ENCODE measurements around the gene GPR108. TPM values are rescaled to one million over a fixed set of nuclear protein-coding genes. Genes with fewer than 3 reads are reported as not detected.
"Not testable (repeated sequence)": the region's sequence is repeated elsewhere in the genome, so short reads cannot be mapped to it uniquely, and the experiment has no call there.

The GPR108 gene
- polyA plus RNA-seq, 6 donors from 2014 or later = 55.2 to 122 (median 79.5) TPM

GRCh38 chr19:6711078-6711361 lies 26.4 kb downstream of the GPR108 start:
- DNase-seq = no peak
- peak overlapping the region in 1 of 8 donors; percentile 39 for H3K4me3 Mint-ChIP-seq
- ATAC-seq (ENCODE audit: low read depth in 2 of 2) = no peak

GRCh38 chr19:6710273-6711077 lies 26.9 kb downstream of the GPR108 start:
- peaks cover 0 to 18% of the 10 kb centered on the region in 2 donors for H3K36me3 Mint-ChIP-seq
- peaks cover 11 to 52% (median 43%) of the 10 kb centered on the region in 3 donors for H3K27me3 Mint-ChIP-seq
- ATAC-seq (ENCODE audit: low read depth in 2 of 2) = no peak
- peaks cover 13 to 17% (median 14%) of the 10 kb centered on the region in 3 donors for H3K4me1 Mint-ChIP-seq
- H3K9me3 Mint-ChIP-seq = no peaks in the 10 kb centered on the region
- peak overlapping the region in 2 of 6 donors; percentile 15 to 77 for H3K27ac Mint-ChIP-seq
- no peak for DNase-seq
- peak overlapping the region in 3 of 8 donors; percentile 14 to 78 (median 39) for H3K4me3 Mint-ChIP-seq

More at GRCh38 chr19:6711078-6711361, 26.4 kb downstream of the GPR108 start:
- Mint-ChIP-seq H3K9me3 (no peaks in the 10 kb centered on the region), H3K27me3 (peaks cover 11 to 52% (median 43%) of the 10 kb centered on the region in 3 donors), H3K36me3 (peaks cover 0 to 18% of the 10 kb centered on the region in 2 donors), H3K4me1 (peaks cover 13 to 17% (median 14%) of the 10 kb centered on the region in 3 donors), H3K27ac (peak overlapping the region in 1 of 6 donors; percentile 47)

- Mint-ChIP-seq H3K9me3 (no peaks in the 10 kb centered on the region), H3K4me3 (no peak overlapping the region)
These were observed 27.8 kb downstream of the GPR108 start for GRCh38 chr19:6709549-6709948.

GRCh38 chr19:6708913-6709312 lies 28.5 kb downstream of the GPR108 start:
- H3K36me3 Mint-ChIP-seq = peaks cover 0 to 18% of the 10 kb centered on the region in 2 donors
- not testable (repeated sequence) for H3K27ac Mint-ChIP-seq; H3K4me3 Mint-ChIP-seq; ATAC-seq (ENCODE audit: low read depth in 2 of 2); DNase-seq; H3K9me3 Mint-ChIP-seq
- peaks cover 11 to 52% (median 43%) of the 10 kb centered on the region in 3 donors for H3K27me3 Mint-ChIP-seq
- H3K4me1 Mint-ChIP-seq = peaks cover 13 to 17% (median 14%) of the 10 kb centered on the region in 3 donors

More at GRCh38 chr19:6709549-6709948, 27.8 kb downstream of the GPR108 start:
- Mint-ChIP-seq H3K27ac (no peak overlapping the region), H3K27me3 (peaks cover 11 to 52% (median 43%) of the 10 kb centered on the region in 3 donors), H3K4me1 (peaks cover 13 to 17% (median 14%) of the 10 kb centered on the region in 3 donors), H3K36me3 (peaks cover 0 to 18% of the 10 kb centered on the region in 2 donors)
- DNase-seq (no peak), ATAC-seq (ENCODE audit: low read depth in 2 of 2) (no peak)

GRCh38 chr19:6708346-6708745 lies 29.0 kb downstream of the GPR108 start:
- peaks cover 13 to 17% (median 14%) of the 10 kb centered on the region in 3 donors for H3K4me1 Mint-ChIP-seq
- H3K9me3 Mint-ChIP-seq = no peaks in the 10 kb centered on the region
- DNase-seq = no peak
- peaks cover 11 to 52% (median 43%) of the 10 kb centered on the region in 3 donors for H3K27me3 Mint-ChIP-seq
- H3K4me3 Mint-ChIP-seq = no peak overlapping the region
- ATAC-seq (ENCODE audit: low read depth in 2 of 2) = no peak
- peak overlapping the region in 2 of 6 donors; percentile 20 to 81 for H3K27ac Mint-ChIP-seq
- H3K36me3 Mint-ChIP-seq = peaks cover 0 to 18% of the 10 kb centered on the region in 2 donors

GRCh38 chr19:6707658-6708018 lies 29.7 kb downstream of the GPR108 start:
- no peak overlapping the region for H3K27ac Mint-ChIP-seq
- H3K4me3 Mint-ChIP-seq = no peak overlapping the region
- H3K4me1 Mint-ChIP-seq = peaks cover 13 to 17% (median 14%) of the 10 kb centered on the region in 3 donors
- DNase-seq (no peak), ATAC-seq (ENCODE audit: low read depth in 2 of 2) (no peak)
- no peaks in the 10 kb centered on the region for H3K9me3 Mint-ChIP-seq
- peaks cover 11 to 48% (median 43%) of the 10 kb centered on the region in 3 donors for H3K27me3 Mint-ChIP-seq
- H3K36me3 Mint-ChIP-seq = peaks cover 0 to 18% of the 10 kb centered on the region in 2 donors

- peaks cover 11 to 46% (median 43%) of the 10 kb centered on the region in 3 donors for H3K27me3 Mint-ChIP-seq
- DNase-seq (no peak), ATAC-seq (ENCODE audit: low read depth in 2 of 2) (no peak)
- no peak overlapping the region for H3K4me3 Mint-ChIP-seq
- H3K9me3 Mint-ChIP-seq = no peaks in the 10 kb centered on the region
- H3K36me3 Mint-ChIP-seq = peaks cover 0 to 18% of the 10 kb centered on the region in 2 donors
- H3K27ac Mint-ChIP-seq = no peak overlapping the region
- H3K4me1 Mint-ChIP-seq = peaks cover 13 to 17% (median 14%) of the 10 kb centered on the region in 3 donors
These were observed 30.2 kb downstream of the GPR108 start for GRCh38 chr19:6707011-6707657.

GRCh38 chr19:6706633-6706958 lies 30.8 kb downstream of the GPR108 start:
- ATAC-seq (ENCODE audit: low read depth in 2 of 2) (no peak), DNase-seq (no peak)
- H3K36me3 Mint-ChIP-seq = peaks cover 0 to 18% of the 10 kb centered on the region in 2 donors
- H3K27ac Mint-ChIP-seq = peak overlapping the region in 2 of 6 donors; percentile 37 to 85
- peaks cover 13 to 17% (median 14%) of the 10 kb centered on the region in 3 donors for H3K4me1 Mint-ChIP-seq
- H3K4me3 Mint-ChIP-seq = no peak overlapping the region
- H3K27me3 Mint-ChIP-seq = peaks cover 11 to 50% (median 42%) of the 10 kb centered on the region in 3 donors
- no peaks in the 10 kb centered on the region for H3K9me3 Mint-ChIP-seq

- no peak for ATAC-seq (ENCODE audit: low read depth in 2 of 2)
- Mint-ChIP-seq H3K9me3 (no peaks in the 10 kb centered on the region), H3K4me1 (peaks cover 13 to 17% (median 13%) of the 10 kb centered on the region in 3 donors), H3K27ac (peak overlapping the region in 2 of 6 donors; percentile 37 to 85), H3K4me3 (no peak overlapping the region), H3K36me3 (peaks cover 0 to 18% of the 10 kb centered on the region in 2 donors), H3K27me3 (peaks cover 11 to 46% (median 37%) of the 10 kb centered on the region in 3 donors)
- DNase-seq = no peak
These were observed 31.3 kb downstream of the GPR108 start for GRCh38 chr19:6705931-6706632.

- Mint-ChIP-seq H3K4me3 (no peak overlapping the region), H3K4me1 (no peaks in the 10 kb centered on the region), H3K9me3 (no peaks in the 10 kb centered on the region), H3K27me3 (peaks cover 0 to 7% (median 0%) of the 10 kb centered on the region in 3 donors), H3K27ac (no peak overlapping the region), H3K36me3 (no peaks in the 10 kb centered on the region)
- DNase-seq = no peak
- no peak for ATAC-seq (ENCODE audit: low read depth in 2 of 2)
These were observed 36.6 kb downstream of the GPR108 start for GRCh38 chr19:6700586-6701316.

GRCh38 chr19:6699935-6700334 lies 37.4 kb downstream of the GPR108 start:
- Mint-ChIP-seq H3K27me3 (peaks cover 0 to 7% (median 0%) of the 10 kb centered on the region in 3 donors), H3K27ac (no peak overlapping the region), H3K36me3 (no peaks in the 10 kb centered on the region), H3K9me3 (no peaks in the 10 kb centered on the region), H3K4me1 (no peaks in the 10 kb centered on the region), H3K4me3 (no peak overlapping the region)
- DNase-seq (no peak), ATAC-seq (ENCODE audit: low read depth in 2 of 2) (no peak)

- Mint-ChIP-seq H3K27ac (peak overlapping the region in 1 of 6 donors; percentile 47), H3K9me3 (no peaks in the 10 kb centered on the region), H3K27me3 (peaks cover 0 to 12% (median 1%) of the 10 kb centered on the region in 3 donors), H3K36me3 (no peaks in the 10 kb centered on the region), H3K4me3 (no peak overlapping the region), H3K4me1 (peaks cover 0 to 7% (median 0%) of the 10 kb centered on the region in 3 donors)
- DNase-seq = no peak
- ATAC-seq (ENCODE audit: low read depth in 2 of 2) = no peak
These were observed 40.1 kb downstream of the GPR108 start for GRCh38 chr19:6697291-6697690.

Data from naive B cell (primary cell).